OCI-LY3 (cell line): ENCODE measurements around the gene MAK.
A peak's percentile ranks its signal among the peaks of the same experiment; 100 is the strongest.

Experiments
- EZH2phosphoT487 ChIP-seq: fragments of 200-600 bp; shearing (Covaris generic); IDR thresholded peaks from 2 replicates; pipeline ENCODE4 v1.6.1; 2018; ENCODE audit warnings: antibody characterized with exemption, mixed run types, low read depth
- TF ChIP-seq, protein P1 (sequence below): fragments of 200-600, 300-600 bp; sonication (generic); IDR thresholded peaks from 2 replicates; pipeline ENCODE4 v1.5.1; 2014; ENCODE audit warnings: antibody characterized with exemption, low read length, low read depth

DNA sequence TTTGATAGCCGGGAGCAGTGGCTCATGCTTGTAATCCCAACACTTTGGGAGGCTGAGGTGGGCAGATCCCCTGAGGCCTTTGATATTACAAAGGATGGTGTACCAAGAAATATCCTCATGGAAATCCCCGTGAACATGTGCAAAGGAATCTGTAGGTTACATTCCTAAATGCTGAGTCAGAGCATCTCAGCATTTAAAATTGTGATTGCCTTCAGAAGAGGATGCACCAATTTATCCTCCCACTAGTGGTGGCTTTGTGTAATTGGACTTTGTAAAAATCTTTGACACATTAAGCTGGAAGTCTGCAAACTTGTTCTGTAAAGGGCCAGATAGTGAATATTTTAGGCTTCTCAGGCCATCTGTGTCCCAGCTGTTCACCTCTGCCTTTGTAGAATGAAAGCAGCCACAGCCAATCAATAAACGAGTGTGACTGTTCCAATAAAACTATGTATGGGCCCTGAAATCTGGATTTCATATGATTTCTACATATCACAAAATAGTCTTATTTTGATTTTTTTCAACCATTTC is 79.0 kb downstream of the MAK start:
- TF ChIP-seq, protein P1, sequence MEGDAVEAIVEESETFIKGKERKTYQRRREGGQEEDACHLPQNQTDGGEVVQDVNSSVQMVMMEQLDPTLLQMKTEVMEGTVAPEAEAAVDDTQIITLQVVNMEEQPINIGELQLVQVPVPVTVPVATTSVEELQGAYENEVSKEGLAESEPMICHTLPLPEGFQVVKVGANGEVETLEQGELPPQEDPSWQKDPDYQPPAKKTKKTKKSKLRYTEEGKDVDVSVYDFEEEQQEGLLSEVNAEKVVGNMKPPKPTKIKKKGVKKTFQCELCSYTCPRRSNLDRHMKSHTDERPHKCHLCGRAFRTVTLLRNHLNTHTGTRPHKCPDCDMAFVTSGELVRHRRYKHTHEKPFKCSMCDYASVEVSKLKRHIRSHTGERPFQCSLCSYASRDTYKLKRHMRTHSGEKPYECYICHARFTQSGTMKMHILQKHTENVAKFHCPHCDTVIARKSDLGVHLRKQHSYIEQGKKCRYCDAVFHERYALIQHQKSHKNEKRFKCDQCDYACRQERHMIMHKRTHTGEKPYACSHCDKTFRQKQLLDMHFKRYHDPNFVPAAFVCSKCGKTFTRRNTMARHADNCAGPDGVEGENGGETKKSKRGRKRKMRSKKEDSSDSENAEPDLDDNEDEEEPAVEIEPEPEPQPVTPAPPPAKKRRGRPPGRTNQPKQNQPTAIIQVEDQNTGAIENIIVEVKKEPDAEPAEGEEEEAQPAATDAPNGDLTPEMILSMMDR, result peak; percentile 26
- TF ChIP-seq EZH2phosphoT487, result no peak
